ENCODE results near the gene OMP.

OMP gene

GRCh38 chr11:77071671-77072605 lies 30.7 kb upstream of the OMP start:
- Histone ChIP-seq H3K4me1 (ENCODE audit: control insufficient read depth, insufficient read depth, low read length) (no peaks in the 10 kb centered on the region), H3K36me3 (ENCODE audit: control insufficient read depth, insufficient read depth, low read length) (no peaks in the 10 kb centered on the region), H3K4me3 (ENCODE audit: low read depth, low read length) (no peak overlapping the region), H3K27me3 (ENCODE audit: control insufficient read depth, insufficient read depth, low read length) (no peaks in the 10 kb centered on the region), H3K9ac (ENCODE audit: low read depth, low read length) (no peak overlapping the region), H3K9me3 (ENCODE audit: control insufficient read depth, insufficient read depth, low read length) (no peaks in the 10 kb centered on the region)

GRCh38 chr11:77072851-77073327 lies 29.8 kb upstream of the OMP start:
- Histone ChIP-seq H3K9me3 (ENCODE audit: control insufficient read depth, insufficient read depth, low read length) (no peaks in the 10 kb centered on the region), H3K27me3 (ENCODE audit: control insufficient read depth, insufficient read depth, low read length) (no peaks in the 10 kb centered on the region), H3K36me3 (ENCODE audit: control insufficient read depth, insufficient read depth, low read length) (no peaks in the 10 kb centered on the region), H3K4me3 (ENCODE audit: low read depth, low read length) (no peak overlapping the region), H3K9ac (ENCODE audit: low read depth, low read length) (no peak overlapping the region), H3K4me1 (ENCODE audit: control insufficient read depth, insufficient read depth, low read length) (no peaks in the 10 kb centered on the region)

GRCh38 chr11:77073328-77074001 lies 29.2 kb upstream of the OMP start:
- Histone ChIP-seq H3K4me3 (ENCODE audit: low read depth, low read length) (no peak overlapping the region), H3K9ac (ENCODE audit: low read depth, low read length) (no peak overlapping the region), H3K27me3 (ENCODE audit: control insufficient read depth, insufficient read depth, low read length) (no peaks in the 10 kb centered on the region)

GRCh38 chr11:77074205-77074604 lies 28.4 kb upstream of the OMP start:
- H3K4me3 ChIP-seq (ENCODE audit: low read depth, low read length): no peak overlapping the region
- H3K4me1 ChIP-seq (ENCODE audit: control insufficient read depth, insufficient read depth, low read length): no peaks in the 10 kb centered on the region
- H3K9ac ChIP-seq (ENCODE audit: low read depth, low read length): no peak overlapping the region
- no peaks in the 10 kb centered on the region for H3K36me3 ChIP-seq (ENCODE audit: control insufficient read depth, insufficient read depth, low read length)
- no peaks in the 10 kb centered on the region for H3K27me3 ChIP-seq (ENCODE audit: control insufficient read depth, insufficient read depth, low read length)
- H3K9me3 ChIP-seq (ENCODE audit: control insufficient read depth, insufficient read depth, low read length): no peaks in the 10 kb centered on the region

More at GRCh38 chr11:77073328-77074001, 29.2 kb upstream of the OMP start:
- H3K4me1 ChIP-seq (ENCODE audit: control insufficient read depth, insufficient read depth, low read length): no peaks in the 10 kb centered on the region
- no peaks in the 10 kb centered on the region for H3K36me3 ChIP-seq (ENCODE audit: control insufficient read depth, insufficient read depth, low read length)
- H3K9me3 ChIP-seq (ENCODE audit: control insufficient read depth, insufficient read depth, low read length): no peaks in the 10 kb centered on the region

GRCh38 chr11:77074626-77075221 lies 27.9 kb upstream of the OMP start:
- Histone ChIP-seq H3K9me3 (ENCODE audit: control insufficient read depth, insufficient read depth, low read length) (no peaks in the 10 kb centered on the region), H3K9ac (ENCODE audit: low read depth, low read length) (no peak overlapping the region), H3K36me3 (ENCODE audit: control insufficient read depth, insufficient read depth, low read length) (no peaks in the 10 kb centered on the region), H3K4me3 (ENCODE audit: low read depth, low read length) (no peak overlapping the region), H3K27me3 (ENCODE audit: control insufficient read depth, insufficient read depth, low read length) (no peaks in the 10 kb centered on the region), H3K4me1 (ENCODE audit: control insufficient read depth, insufficient read depth, low read length) (no peaks in the 10 kb centered on the region)

- no peaks in the 10 kb centered on the region for H3K9me3 ChIP-seq (ENCODE audit: control insufficient read depth, insufficient read depth, low read length)
- no peaks in the 10 kb centered on the region for H3K36me3 ChIP-seq (ENCODE audit: control insufficient read depth, insufficient read depth, low read length)
- no peaks in the 10 kb centered on the region for H3K27me3 ChIP-seq (ENCODE audit: control insufficient read depth, insufficient read depth, low read length)
- H3K4me1 ChIP-seq (ENCODE audit: control insufficient read depth, insufficient read depth, low read length): no peaks in the 10 kb centered on the region
- no peak overlapping the region for H3K4me3 ChIP-seq (ENCODE audit: low read depth, low read length)
- no peak overlapping the region for H3K9ac ChIP-seq (ENCODE audit: low read depth, low read length)
Measured at GRCh38 chr11:77075425-77075905, 27.2 kb upstream of the OMP start.

GRCh38 chr11:77079666-77080065 lies 23.0 kb upstream of the OMP start:
- no peaks in the 10 kb centered on the region for H3K9me3 ChIP-seq (ENCODE audit: control insufficient read depth, insufficient read depth, low read length)
- no peaks in the 10 kb centered on the region for H3K27me3 ChIP-seq (ENCODE audit: control insufficient read depth, insufficient read depth, low read length)
- H3K4me1 ChIP-seq (ENCODE audit: control insufficient read depth, insufficient read depth, low read length): no peaks in the 10 kb centered on the region
- H3K36me3 ChIP-seq (ENCODE audit: control insufficient read depth, insufficient read depth, low read length): no peaks in the 10 kb centered on the region
- no peak overlapping the region for H3K9ac ChIP-seq (ENCODE audit: low read depth, low read length)
- H3K4me3 ChIP-seq (ENCODE audit: low read depth, low read length): no peak overlapping the region

GRCh38 chr11:77080643-77081210 lies 21.9 kb upstream of the OMP start:
- no peaks in the 10 kb centered on the region for H3K9me3 ChIP-seq (ENCODE audit: control insufficient read depth, insufficient read depth, low read length)
- H3K9ac ChIP-seq (ENCODE audit: low read depth, low read length): no peak overlapping the region
- no peaks in the 10 kb centered on the region for H3K27me3 ChIP-seq (ENCODE audit: control insufficient read depth, insufficient read depth, low read length)
- H3K36me3 ChIP-seq (ENCODE audit: control insufficient read depth, insufficient read depth, low read length): no peaks in the 10 kb centered on the region
- H3K4me3 ChIP-seq (ENCODE audit: low read depth, low read length): no peak overlapping the region
- no peaks in the 10 kb centered on the region for H3K4me1 ChIP-seq (ENCODE audit: control insufficient read depth, insufficient read depth, low read length)

GRCh38 chr11:77081381-77081851 lies 21.2 kb upstream of the OMP start:
- Histone ChIP-seq H3K4me1 (ENCODE audit: control insufficient read depth, insufficient read depth, low read length) (no peaks in the 10 kb centered on the region), H3K9ac (ENCODE audit: low read depth, low read length) (no peak overlapping the region), H3K9me3 (ENCODE audit: control insufficient read depth, insufficient read depth, low read length) (no peaks in the 10 kb centered on the region), H3K36me3 (ENCODE audit: control insufficient read depth, insufficient read depth, low read length) (no peaks in the 10 kb centered on the region), H3K27me3 (ENCODE audit: control insufficient read depth, insufficient read depth, low read length) (no peaks in the 10 kb centered on the region), H3K4me3 (ENCODE audit: low read depth, low read length) (no peak overlapping the region)

- H3K9me3 ChIP-seq (ENCODE audit: control insufficient read depth, insufficient read depth, low read length): no peaks in the 10 kb centered on the region
- H3K4me3 ChIP-seq (ENCODE audit: low read depth, low read length): no peak overlapping the region
- no peaks in the 10 kb centered on the region for H3K4me1 ChIP-seq (ENCODE audit: control insufficient read depth, insufficient read depth, low read length)
- no peaks in the 10 kb centered on the region for H3K36me3 ChIP-seq (ENCODE audit: control insufficient read depth, insufficient read depth, low read length)
- H3K27me3 ChIP-seq (ENCODE audit: control insufficient read depth, insufficient read depth, low read length): no peaks in the 10 kb centered on the region
- no peak overlapping the region for H3K9ac ChIP-seq (ENCODE audit: low read depth, low read length)
Measured at GRCh38 chr11:77081976-77082836, 20.4 kb upstream of the OMP start.

Data from iPS-15b (cell line).